Measurements from ENCODE around the gene AP3B1. TPM values are rescaled to one million over a fixed set of nuclear protein-coding genes. Genes with fewer than 3 reads are reported as not detected.

The AP3B1 gene
- polyA plus RNA-seq, 3 donors: 14.6 to 19.3 (median 17.1) TPM

- WGBS, 3 donors: 1 to 2% (median 2%) methylated on average over 46 of the region's 46 CpGs
- H3K27ac ChIP-seq (ENCODE audit: low read depth, low read length): no peak overlapping the region
These were observed 800 bp upstream of the AP3B1 start for GRCh38 chr5:78295035-78295961.

DNA sequence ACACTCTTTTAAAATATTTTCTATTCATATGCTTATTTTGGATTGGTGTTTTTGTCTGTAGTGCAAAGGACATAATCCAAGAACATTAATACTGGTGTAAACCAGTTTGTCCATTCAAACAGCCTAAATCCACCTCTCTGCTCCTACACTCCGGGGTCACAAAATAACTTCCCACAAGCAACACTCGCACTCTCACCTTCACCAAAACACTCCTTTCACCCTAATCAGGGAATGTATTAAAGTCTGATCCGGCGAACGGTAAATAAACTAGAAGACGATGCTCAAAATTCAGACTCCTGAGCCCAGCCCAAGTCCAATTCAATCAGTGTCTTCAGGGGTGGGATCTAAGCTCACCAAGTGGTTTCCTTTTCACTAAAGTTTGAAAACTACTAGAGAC is 649 bp downstream of the AP3B1 start:
- 0 to 1% (median 0%) methylated on average over 6 of the region's 6 CpGs for WGBS, 3 donors
- no peak overlapping the region for H3K27ac ChIP-seq (ENCODE audit: low read depth, low read length)

DNA sequence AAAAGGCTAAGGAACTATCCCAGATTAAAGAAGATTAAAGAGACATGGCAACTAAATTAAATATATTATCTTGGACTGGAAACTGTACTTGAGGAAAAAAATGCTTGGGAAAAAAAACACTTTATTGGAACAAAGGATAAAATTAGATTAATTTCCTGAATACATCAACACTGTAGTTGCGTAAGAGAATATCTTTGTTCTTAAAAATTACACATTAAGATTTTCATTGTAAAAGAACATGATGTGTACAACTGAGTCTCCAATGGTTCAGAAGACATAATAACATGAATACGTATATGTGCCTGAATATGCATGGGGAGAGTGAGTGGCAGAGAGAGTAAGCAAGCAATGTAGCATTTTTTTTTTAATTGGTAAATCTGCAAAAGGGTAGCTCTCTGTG is 2.8 kb downstream of the AP3B1 start:
- WGBS, 3 donors: 71 to 76% (median 72%) methylated on average over 2 of the region's 2 CpGs
- H3K27ac ChIP-seq (ENCODE audit: low read depth, low read length): no peak overlapping the region

DNA sequence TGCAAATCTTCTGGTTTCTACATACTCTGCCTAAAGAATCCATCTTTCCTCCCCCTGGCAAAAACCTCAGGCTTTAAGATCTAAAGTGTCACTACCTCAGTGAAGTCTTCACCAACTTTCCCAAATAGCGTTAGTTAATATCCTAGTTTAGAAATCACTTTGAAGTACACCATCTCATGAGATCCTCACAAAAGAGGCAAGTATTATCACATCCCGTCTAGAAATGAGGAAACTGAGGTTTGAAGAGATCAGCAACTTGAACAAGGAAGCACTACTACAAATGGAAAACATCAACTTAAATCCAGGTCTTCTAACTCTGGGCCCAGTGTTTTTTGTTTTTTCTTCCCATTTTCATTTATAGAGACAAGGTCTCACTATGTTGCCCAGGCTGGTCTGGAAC is 4.6 kb downstream of the AP3B1 start:
- H3K27ac ChIP-seq (ENCODE audit: low read depth, low read length): no peak overlapping the region
- WGBS, 3 donors: 55 to 90% (median 70%) methylated on average over 2 of the region's 2 CpGs

- H3K27ac ChIP-seq (ENCODE audit: low read depth, low read length): no peak overlapping the region
- WGBS, 3 donors: 93 to 96% (median 95%) methylated on average over 3 of the region's 3 CpGs
These were observed 6.3 kb downstream of the AP3B1 start for GRCh38 chr5:78288246-78288645.

- WGBS, 3 donors: 43 to 67% (median 53%) methylated on average over 2 of the region's 2 CpGs
- H3K27ac ChIP-seq (ENCODE audit: low read depth, low read length): no peak overlapping the region
These were observed 6.7 kb downstream of the AP3B1 start for GRCh38 chr5:78287833-78288232.

- no peak overlapping the region for H3K27ac ChIP-seq (ENCODE audit: low read depth, low read length)
These were observed 7.3 kb downstream of the AP3B1 start for GRCh38 chr5:78287169-78287568.

DNA sequence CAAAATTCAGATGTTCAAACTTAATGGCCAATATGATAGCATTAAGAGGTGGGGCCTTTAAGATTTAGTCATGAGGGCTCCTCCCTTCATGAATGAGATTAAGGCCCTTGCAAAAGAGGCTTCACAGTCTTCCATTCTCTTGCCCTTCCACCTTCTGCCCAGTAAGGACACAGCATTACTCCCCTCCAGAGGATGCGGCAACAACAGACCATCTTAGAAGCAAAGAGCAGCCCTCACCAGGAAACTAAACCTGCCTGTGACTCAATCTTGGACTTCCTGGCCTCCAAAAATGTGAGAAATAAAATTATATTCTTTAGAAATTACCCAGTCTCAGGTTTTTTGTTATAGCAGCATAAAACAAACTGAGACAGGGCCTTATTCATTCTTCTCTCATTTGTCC is 8.2 kb downstream of the AP3B1 start:
- H3K27ac ChIP-seq (ENCODE audit: low read depth, low read length): no peak overlapping the region
- 79 to 100% (median 89%) methylated on average over 1 of the region's 1 CpG for WGBS, 3 donors

- WGBS, 3 donors: 72 to 96% (median 81%) methylated on average over 1 of the region's 1 CpG
- no peak overlapping the region for H3K27ac ChIP-seq (ENCODE audit: low read depth, low read length)
These were observed 10.7 kb downstream of the AP3B1 start for GRCh38 chr5:78283802-78284201.

DNA sequence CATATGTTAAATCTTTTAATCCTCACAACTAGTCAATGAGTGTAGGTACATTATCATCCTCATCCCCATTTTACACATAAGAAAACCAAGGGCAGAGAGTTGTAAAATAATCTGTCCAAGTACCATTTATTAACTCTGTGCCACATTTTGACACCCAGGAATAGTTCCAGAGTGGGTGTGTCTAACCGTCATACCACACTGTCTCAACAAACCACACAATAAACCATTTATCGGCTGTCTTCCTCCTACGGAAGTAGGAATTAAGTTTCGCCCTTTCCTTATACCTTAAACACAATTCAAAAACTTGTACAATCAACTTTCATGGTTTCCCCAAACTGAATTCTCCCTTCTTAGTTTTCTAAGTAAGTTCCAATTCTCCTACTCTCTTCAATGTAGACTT is 11.4 kb downstream of the AP3B1 start:
- H3K27ac ChIP-seq (ENCODE audit: low read depth, low read length): no peak overlapping the region
- WGBS, 3 donors: 83 to 94% (median 84%) methylated on average over 4 of the region's 4 CpGs

GRCh38 chr5:78280261-78280660 is 14.2 kb downstream of the AP3B1 start:
- no peak overlapping the region for H3K27ac ChIP-seq (ENCODE audit: low read depth, low read length)
- WGBS, 3 donors: 13 to 55% (median 47%) methylated on average over 2 of the region's 2 CpGs

DNA sequence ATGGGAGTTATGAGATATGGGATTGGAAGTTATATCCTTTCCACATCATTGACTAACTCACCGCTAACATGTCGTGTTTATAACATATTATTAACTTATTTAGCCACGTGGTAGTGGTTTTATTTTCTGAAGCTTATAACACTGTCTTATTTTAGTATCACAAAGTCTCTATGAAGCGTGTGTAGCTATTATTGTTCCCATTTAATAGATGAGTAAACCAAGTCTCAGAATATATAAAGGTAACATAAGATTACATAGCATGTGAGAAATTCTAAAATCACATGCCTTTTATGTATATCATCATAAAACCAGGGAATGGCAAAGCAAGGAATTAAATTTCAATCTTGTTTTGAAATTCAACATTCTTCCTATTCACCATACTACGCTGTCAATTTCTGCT is 15.3 kb downstream of the AP3B1 start:
- 97 to 99% (median 98%) methylated on average over 5 of the region's 5 CpGs for WGBS, 3 donors
- no peak overlapping the region for H3K27ac ChIP-seq (ENCODE audit: low read depth, low read length)

GRCh38 chr5:78277715-78278114 is 16.8 kb downstream of the AP3B1 start:
- no peak overlapping the region for H3K27ac ChIP-seq (ENCODE audit: low read depth, low read length)
- WGBS, 3 donors: 91 to 100% (median 100%) methylated on average over 1 of the region's 1 CpG

DNA sequence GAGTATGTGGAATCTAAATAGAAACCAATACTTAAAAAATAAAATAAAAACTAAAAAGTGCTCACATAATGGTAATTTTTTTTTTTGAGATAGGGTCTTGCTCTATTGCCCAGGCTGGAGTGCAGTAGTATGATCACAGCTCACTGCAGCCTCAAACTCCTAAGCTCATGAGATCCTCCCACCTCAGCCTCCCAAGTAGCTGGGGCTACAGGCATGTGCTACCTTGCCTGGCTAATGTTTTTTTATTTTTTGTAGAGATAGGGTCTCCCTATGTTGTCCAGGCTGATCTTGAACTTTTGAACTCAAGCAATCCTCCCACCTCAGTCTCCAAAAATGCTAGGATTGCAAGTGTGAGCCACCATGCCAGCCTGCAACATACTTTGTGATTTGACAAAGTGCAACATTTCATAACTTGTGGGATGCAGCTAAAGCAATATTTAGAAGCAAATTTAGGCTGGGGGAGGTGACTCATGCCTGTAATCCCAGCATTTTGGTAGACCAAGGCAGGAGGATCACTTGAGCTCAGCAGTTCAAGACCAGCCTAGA is 18.4 kb downstream of the AP3B1 start:
- no peak overlapping the region for H3K27ac ChIP-seq (ENCODE audit: low read depth, low read length)

DNA sequence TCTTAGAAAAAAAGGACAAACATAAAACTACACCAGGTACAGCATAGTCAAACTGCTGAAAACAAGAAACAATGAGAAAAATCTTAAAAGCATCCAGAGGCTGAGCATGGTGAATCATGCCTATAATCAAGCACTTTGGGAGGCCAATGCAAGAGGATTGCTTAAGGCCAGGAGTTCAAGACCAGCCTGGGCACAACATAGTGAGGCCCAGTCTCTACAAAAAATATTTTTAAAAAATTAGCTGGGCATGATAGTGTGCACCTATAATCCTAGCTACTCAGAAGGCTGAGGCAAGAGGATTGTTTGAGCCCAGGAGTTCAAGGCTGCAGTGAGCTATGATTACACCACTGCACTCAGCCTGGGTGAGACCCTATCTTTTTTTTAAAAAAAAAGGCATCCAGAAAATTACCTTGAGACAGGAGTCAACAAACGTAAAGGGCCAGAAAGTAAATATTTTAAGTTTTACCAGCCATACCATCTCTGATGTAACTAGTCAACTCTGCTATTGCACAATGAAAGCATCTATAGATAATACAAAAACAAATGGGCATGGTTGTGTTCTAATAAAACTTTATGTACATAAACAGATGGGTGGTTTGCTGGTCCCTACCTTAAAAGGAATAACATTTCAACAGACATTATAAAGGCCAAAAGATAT is 19.8 kb downstream of the AP3B1 start:
- WGBS, 3 donors: 65 to 91% (median 86%) methylated on average over 1 of the region's 1 CpG
- no peak overlapping the region for H3K27ac ChIP-seq (ENCODE audit: low read depth, low read length)

DNA sequence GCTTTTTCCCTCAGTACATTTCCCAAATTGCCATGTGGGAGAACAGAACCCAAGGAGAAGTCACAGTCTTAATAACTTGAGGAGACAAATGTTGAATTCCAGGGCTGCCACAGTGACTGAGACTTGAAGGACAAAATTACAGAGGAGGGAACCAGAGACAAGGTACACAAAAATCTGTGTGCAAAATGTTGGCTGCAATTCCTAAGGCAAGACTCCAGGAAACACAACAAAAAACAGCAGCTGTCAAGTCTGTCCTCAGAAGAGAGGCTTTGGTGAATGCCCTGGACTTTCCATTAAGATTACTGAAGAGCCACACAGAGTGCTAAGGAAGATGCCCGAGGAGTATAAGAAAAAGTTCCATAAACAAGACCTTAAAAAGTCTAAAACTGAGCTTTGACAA is 21.1 kb downstream of the AP3B1 start:
- 82 to 90% (median 84%) methylated on average over 1 of the region's 1 CpG for WGBS, 3 donors
- no peak overlapping the region for H3K27ac ChIP-seq (ENCODE audit: low read depth, low read length)

- WGBS, 3 donors: 85 to 93% (median 92%) methylated on average over 4 of the region's 4 CpGs
- H3K27ac ChIP-seq (ENCODE audit: low read depth, low read length): no peak overlapping the region
These were observed 22.7 kb downstream of the AP3B1 start for GRCh38 chr5:78271766-78272165.

GRCh38 chr5:78269088-78269703 is 25.3 kb downstream of the AP3B1 start:
- no peak overlapping the region for H3K27ac ChIP-seq (ENCODE audit: low read depth, low read length)

GRCh38 chr5:78268356-78268755 is 26.1 kb downstream of the AP3B1 start:
- no peak overlapping the region for H3K27ac ChIP-seq (ENCODE audit: low read depth, low read length)
- 43 to 77% (median 51%) methylated on average over 2 of the region's 2 CpGs for WGBS, 3 donors

All from adipose tissue (tissue), 3 donors.